Muscle of arm (tissue), 12 donors: ENCODE data around the gene TNFRSF21. TPM values are rescaled to one million over a fixed set of nuclear protein-coding genes. Genes with fewer than 3 reads are reported as not detected.

Source experiments
- DNase-seq: peaks from one replicate; pipeline ENCODE4 v3.0.0-alpha.2; 2013
- polyA plus RNA-seq, 12 donors: library from polyadenylated mRNA; unstranded; fragments of 120-200 nt; gene quantifications; one replicate each; pipeline ENCODE4 v1.2.1, GENCODE V29; 2013; ENCODE audit not compliant: insufficient read length in 12 of 12

Gene TNFRSF21
- polyA plus RNA-seq, 12 donors = 12.0 to 36.3 (median 17.5) TPM; not detected in 1

- no peak for DNase-seq
Measured at GRCh38 chr6:47254051-47254450, 55.7 kb downstream of the TNFRSF21 start.

- no peak for DNase-seq
Measured at GRCh38 chr6:47253136-47253535, 56.6 kb downstream of the TNFRSF21 start.

GRCh38 chr6:47252633-47253032 is 57.1 kb downstream of the TNFRSF21 start:
- DNase-seq = no peak

GRCh38 chr6:47251396-47251795 is 58.3 kb downstream of the TNFRSF21 start:
- DNase-seq = no peak

GRCh38 chr6:47250302-47250701 is 59.4 kb downstream of the TNFRSF21 start:
- no peak for DNase-seq

GRCh38 chr6:47248446-47248845 is 61.3 kb downstream of the TNFRSF21 start:
- no peak for DNase-seq

GRCh38 chr6:47247227-47247797 is 62.4 kb downstream of the TNFRSF21 start:
- peak; percentile 55 for DNase-seq

- no peak for DNase-seq
Measured at GRCh38 chr6:47246551-47246950, 63.2 kb downstream of the TNFRSF21 start.

- no peak for DNase-seq
Measured at GRCh38 chr6:47245745-47246371, 63.8 kb downstream of the TNFRSF21 start.

- DNase-seq = peak; percentile 62
Measured at GRCh38 chr6:47242483-47243386, 67.0 kb downstream of the TNFRSF21 start.

- DNase-seq = no peak
Measured at GRCh38 chr6:47241742-47242482, 67.8 kb downstream of the TNFRSF21 start.

GRCh38 chr6:47240277-47240890 is 69.3 kb downstream of the TNFRSF21 start:
- no peak for DNase-seq

- no peak for DNase-seq
Measured at GRCh38 chr6:47239546-47239945, 70.2 kb downstream of the TNFRSF21 start.

- no peak for DNase-seq
Measured at GRCh38 chr6:47238456-47238995, 71.2 kb downstream of the TNFRSF21 start.

- no peak for DNase-seq
Measured at GRCh38 chr6:47237196-47237595, 72.5 kb downstream of the TNFRSF21 start.

GRCh38 chr6:47235964-47236760 is 73.5 kb downstream of the TNFRSF21 start:
- DNase-seq = no peak

- DNase-seq = no peak
Measured at GRCh38 chr6:47235421-47235820, 74.3 kb downstream of the TNFRSF21 start.

- DNase-seq = no peak
Measured at GRCh38 chr6:47234266-47234933, 75.3 kb downstream of the TNFRSF21 start.

- DNase-seq = no peak
Measured at GRCh38 chr6:47231151-47231550, 78.6 kb downstream of the TNFRSF21 start.

GRCh38 chr6:47230579-47230978 is 79.1 kb downstream of the TNFRSF21 start:
- no peak for DNase-seq
